Panc1 (cell line): ENCODE data around the gene LYST.

Source experiments
- POLR2AphosphoS5 ChIP-seq: IDR thresholded peaks from 2 replicates; pipeline ENCODE4 v1.6.1; 2012; ENCODE audit warnings: mild to moderate bottlenecking, low read depth, low read length, moderate library complexity
- TCF7L2 ChIP-seq: IDR thresholded peaks from 2 replicates; pipeline ENCODE4 v1.6.1; 2011; ENCODE audit warnings: mild to moderate bottlenecking, low read depth, low read length, inconsistent platforms
- TF ChIP-seq, protein P1 (sequence below): fragments of 450-650 bp; IDR thresholded peaks from 2 replicates; pipeline ENCODE4 v1.5.1; 2017; ENCODE audit warnings: mild to moderate bottlenecking
- TF ChIP-seq, protein P2 (sequence below), 2 experiments: IDR thresholded peaks; 2 replicates each; pipeline ENCODE4 v1.6.1; 2011 to 2012; ENCODE audit warnings: low read depth in 2 of 2, control low read depth in 1 of 2, low read length in 1 of 2, mild to moderate bottlenecking in 1 of 2, moderate library complexity in 1 of 2; ENCODE audit not compliant: insufficient read depth in 1 of 2

GRCh38 chr1:235808223-235808622, 58.5 kb downstream of the LYST start:
- TF ChIP-seq, protein P1, sequence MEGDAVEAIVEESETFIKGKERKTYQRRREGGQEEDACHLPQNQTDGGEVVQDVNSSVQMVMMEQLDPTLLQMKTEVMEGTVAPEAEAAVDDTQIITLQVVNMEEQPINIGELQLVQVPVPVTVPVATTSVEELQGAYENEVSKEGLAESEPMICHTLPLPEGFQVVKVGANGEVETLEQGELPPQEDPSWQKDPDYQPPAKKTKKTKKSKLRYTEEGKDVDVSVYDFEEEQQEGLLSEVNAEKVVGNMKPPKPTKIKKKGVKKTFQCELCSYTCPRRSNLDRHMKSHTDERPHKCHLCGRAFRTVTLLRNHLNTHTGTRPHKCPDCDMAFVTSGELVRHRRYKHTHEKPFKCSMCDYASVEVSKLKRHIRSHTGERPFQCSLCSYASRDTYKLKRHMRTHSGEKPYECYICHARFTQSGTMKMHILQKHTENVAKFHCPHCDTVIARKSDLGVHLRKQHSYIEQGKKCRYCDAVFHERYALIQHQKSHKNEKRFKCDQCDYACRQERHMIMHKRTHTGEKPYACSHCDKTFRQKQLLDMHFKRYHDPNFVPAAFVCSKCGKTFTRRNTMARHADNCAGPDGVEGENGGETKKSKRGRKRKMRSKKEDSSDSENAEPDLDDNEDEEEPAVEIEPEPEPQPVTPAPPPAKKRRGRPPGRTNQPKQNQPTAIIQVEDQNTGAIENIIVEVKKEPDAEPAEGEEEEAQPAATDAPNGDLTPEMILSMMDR, result no peak
- no peak for TF ChIP-seq POLR2AphosphoS5
- TF ChIP-seq TCF7L2, result no peak
- TF ChIP-seq, protein P2, sequence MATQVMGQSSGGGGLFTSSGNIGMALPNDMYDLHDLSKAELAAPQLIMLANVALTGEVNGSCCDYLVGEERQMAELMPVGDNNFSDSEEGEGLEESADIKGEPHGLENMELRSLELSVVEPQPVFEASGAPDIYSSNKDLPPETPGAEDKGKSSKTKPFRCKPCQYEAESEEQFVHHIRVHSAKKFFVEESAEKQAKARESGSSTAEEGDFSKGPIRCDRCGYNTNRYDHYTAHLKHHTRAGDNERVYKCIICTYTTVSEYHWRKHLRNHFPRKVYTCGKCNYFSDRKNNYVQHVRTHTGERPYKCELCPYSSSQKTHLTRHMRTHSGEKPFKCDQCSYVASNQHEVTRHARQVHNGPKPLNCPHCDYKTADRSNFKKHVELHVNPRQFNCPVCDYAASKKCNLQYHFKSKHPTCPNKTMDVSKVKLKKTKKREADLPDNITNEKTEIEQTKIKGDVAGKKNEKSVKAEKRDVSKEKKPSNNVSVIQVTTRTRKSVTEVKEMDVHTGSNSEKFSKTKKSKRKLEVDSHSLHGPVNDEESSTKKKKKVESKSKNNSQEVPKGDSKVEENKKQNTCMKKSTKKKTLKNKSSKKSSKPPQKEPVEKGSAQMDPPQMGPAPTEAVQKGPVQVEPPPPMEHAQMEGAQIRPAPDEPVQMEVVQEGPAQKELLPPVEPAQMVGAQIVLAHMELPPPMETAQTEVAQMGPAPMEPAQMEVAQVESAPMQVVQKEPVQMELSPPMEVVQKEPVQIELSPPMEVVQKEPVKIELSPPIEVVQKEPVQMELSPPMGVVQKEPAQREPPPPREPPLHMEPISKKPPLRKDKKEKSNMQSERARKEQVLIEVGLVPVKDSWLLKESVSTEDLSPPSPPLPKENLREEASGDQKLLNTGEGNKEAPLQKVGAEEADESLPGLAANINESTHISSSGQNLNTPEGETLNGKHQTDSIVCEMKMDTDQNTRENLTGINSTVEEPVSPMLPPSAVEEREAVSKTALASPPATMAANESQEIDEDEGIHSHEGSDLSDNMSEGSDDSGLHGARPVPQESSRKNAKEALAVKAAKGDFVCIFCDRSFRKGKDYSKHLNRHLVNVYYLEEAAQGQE (IDR thresholded peaks at IDR 0.05; ENCODE audit: insufficient read depth in 1 of 2, low read depth in 2 of 2, low read length in 1 of 2), result no peak
